Neutrophil (primary cell): ENCODE measurements around the gene TMC1.

Experiments used
- H3K27ac ChIP-seq: fragments of 200-600 bp; sonication (generic); 2 replicates; pipeline ENCODE4 v1.5.1; 2016; ENCODE audit warnings: mild to moderate bottlenecking, moderate library complexity
- H3K27me3 ChIP-seq: fragments of 200-600 bp; sonication (generic); 2 replicates; pipeline ENCODE4 v1.6.0; 2016; ENCODE audit warnings: mild to moderate bottlenecking
- H3K36me3 ChIP-seq: fragments of 200-600 bp; sonication (generic); 2 replicates; pipeline ENCODE4 v1.5.1; 2017
- H3K4me1 ChIP-seq, 2 experiments: fragments of 200-600 bp in 1 of 2; sonication (generic) in 1 of 2; 1 replicate in 1 of 2; 2 replicates in 1 of 2; pipeline versions ENCODE4 v1.5.1 to v1.6.1; 2013 to 2016; ENCODE audit warnings: low read depth in 1 of 2, low read length in 1 of 2, mild to moderate bottlenecking in 1 of 2, moderate library complexity in 1 of 2; ENCODE audit not compliant: control insufficient read depth in 1 of 2, insufficient read depth in 1 of 2
- H3K4me3 ChIP-seq, 2 experiments: fragments of 200-600 bp in 1 of 2; sonication (generic) in 1 of 2; 1 replicate in 1 of 2; 2 replicates in 1 of 2; pipeline ENCODE4 v1.5.1; 2013 to 2016; ENCODE audit warnings: low read depth in 1 of 2, low read length in 1 of 2, mild to moderate bottlenecking in 1 of 2, moderate library complexity in 1 of 2
- H3K9me3 ChIP-seq: fragments of 200-600 bp; sonication (generic); 2 replicates; pipeline ENCODE4 v1.5.1; 2016
- CTCF ChIP-seq: fragments of 200-600 bp; sonication (generic); IDR thresholded peaks from 2 replicates; pipeline ENCODE4 v1.5.1; 2016; ENCODE audit warnings: antibody characterized with exemption

Gene TMC1

GRCh38 chr9:72533322-72533721 lies 11.9 kb downstream of the TMC1 start:
- no peaks in the 10 kb centered on the region for H3K36me3 ChIP-seq
- H3K4me3 ChIP-seq: no peak overlapping the region
- no peaks in the 10 kb centered on the region for H3K27me3 ChIP-seq
- H3K4me1 ChIP-seq: no peaks in the 10 kb centered on the region
- no peak overlapping the region for H3K27ac ChIP-seq
- no peak for TF ChIP-seq CTCF
- no peaks in the 10 kb centered on the region for H3K9me3 ChIP-seq

- H3K9me3 ChIP-seq: no peaks in the 10 kb centered on the region
- no peak for TF ChIP-seq CTCF
Observed at GRCh38 chr9:72534931-72535330, 13.5 kb downstream of the TMC1 start.

GRCh38 chr9:72537011-72537545 lies 15.7 kb downstream of the TMC1 start:
- no peaks in the 10 kb centered on the region for H3K9me3 ChIP-seq
- no peak overlapping the region for H3K4me3 ChIP-seq
- no peak overlapping the region for H3K27ac ChIP-seq
- H3K4me1 ChIP-seq: no peaks in the 10 kb centered on the region
- no peaks in the 10 kb centered on the region for H3K36me3 ChIP-seq
- TF ChIP-seq CTCF: no peak
- no peaks in the 10 kb centered on the region for H3K27me3 ChIP-seq

More at GRCh38 chr9:72534931-72535330, 13.5 kb downstream of the TMC1 start:
- H3K27me3 ChIP-seq: no peaks in the 10 kb centered on the region
- H3K36me3 ChIP-seq: no peaks in the 10 kb centered on the region
- H3K27ac ChIP-seq: no peak overlapping the region
- no peak overlapping the region for H3K4me3 ChIP-seq
- no peaks in the 10 kb centered on the region for H3K4me1 ChIP-seq

GRCh38 chr9:72537671-72538070 lies 16.3 kb downstream of the TMC1 start:
- Histone ChIP-seq H3K27me3 (no peaks in the 10 kb centered on the region), H3K27ac (no peak overlapping the region), H3K4me3 (no peak overlapping the region), H3K4me1 (no peaks in the 10 kb centered on the region), H3K36me3 (no peaks in the 10 kb centered on the region), H3K9me3 (no peaks in the 10 kb centered on the region)
- TF ChIP-seq CTCF: no peak

GRCh38 chr9:72538921-72539702 lies 17.7 kb downstream of the TMC1 start:
- no peak for TF ChIP-seq CTCF
- Histone ChIP-seq H3K27ac (no peak overlapping the region), H3K36me3 (no peaks in the 10 kb centered on the region), H3K9me3 (no peaks in the 10 kb centered on the region), H3K4me1 (no peaks in the 10 kb centered on the region), H3K27me3 (no peaks in the 10 kb centered on the region), H3K4me3 (no peak overlapping the region)
